Stimulated activated naive CD8-positive, alpha-beta T cell treated with anti-CD3 and anti-CD28 coated beads, Interleukin-15, amount 100 ng/mL, for 72 hours (primary cell): ENCODE results near the gene BEST2.
"Not testable (repeated sequence)": the region's sequence is repeated elsewhere in the genome, so short reads cannot be mapped to it uniquely, and the experiment has no call there.

ENCODE experiments used
- ATAC-seq: fragments of 150-1000 bp; cut with Tn5 transposase; 2 replicates; pipeline ENCODE4 v1.10.0; 2021; ENCODE audit warnings: mild to moderate bottlenecking, moderate library complexity
- DNase-seq, 2 donors: peaks; one replicate each; pipeline ENCODE4 v3.0.0; 2021 to 2022
- H3K27ac Mint-ChIP-seq, 2 donors: one replicate each; pipeline ENCODE4 v1.8.0; 2022; ENCODE audit warnings: mild to moderate bottlenecking in 2 of 2, mixed read lengths in 2 of 2, moderate library complexity in 2 of 2
- H3K27me3 Mint-ChIP-seq: one replicate; pipeline ENCODE4 v1.8.0; 2022; ENCODE audit warnings: mixed read lengths
- H3K4me1 Mint-ChIP-seq: one replicate; pipeline ENCODE4 v1.8.0; 2022; ENCODE audit warnings: mild to moderate bottlenecking, mixed read lengths
- H3K4me3 Mint-ChIP-seq, 2 donors: one replicate each; pipeline ENCODE4 v1.8.0; 2022; ENCODE audit warnings: mild to moderate bottlenecking in 2 of 2, mixed read lengths in 2 of 2, moderate library complexity in 1 of 2
- H3K9me3 Mint-ChIP-seq, 2 donors: one replicate each; pipeline ENCODE4 v1.8.0; 2022; ENCODE audit warnings: mixed read lengths in 2 of 2

Gene BEST2

GRCh38 chr19:12794196-12794941, 42.8 kb downstream of the BEST2 start:
- Mint-ChIP-seq H3K9me3 (no peaks in the 10 kb centered on the region), H3K27ac (peak overlapping the region; percentile 97 to 100), H3K27me3 (no peaks in the 10 kb centered on the region), H3K4me1 (peaks cover 29% of the 10 kb centered on the region), H3K4me3 (peak overlapping the region; percentile 90 to 91)
- DNase-seq (no peak), ATAC-seq (no peak)

- Mint-ChIP-seq H3K9me3 (no peaks in the 10 kb centered on the region), H3K4me1 (peaks cover 34% of the 10 kb centered on the region), H3K27ac (no peak overlapping the region), H3K4me3 (peak overlapping the region; percentile 90 to 91), H3K27me3 (no peaks in the 10 kb centered on the region)
- DNase-seq: no peak
- no peak for ATAC-seq
Observed at GRCh38 chr19:12794971-12795381, 43.4 kb downstream of the BEST2 start.

- DNase-seq (peak; percentile 70 to 74), ATAC-seq (no peak)
- H3K27me3 Mint-ChIP-seq: no peaks in the 10 kb centered on the region
- H3K27ac Mint-ChIP-seq: no peak overlapping the region
- peak overlapping the region; percentile 79 to 91 for H3K4me3 Mint-ChIP-seq
- H3K9me3 Mint-ChIP-seq: no peaks in the 10 kb centered on the region
- H3K4me1 Mint-ChIP-seq: peaks cover 47% of the 10 kb centered on the region
Observed at GRCh38 chr19:12796146-12797071, 44.8 kb downstream of the BEST2 start.

- ATAC-seq: no peak
- Mint-ChIP-seq H3K9me3 (no peaks in the 10 kb centered on the region), H3K27ac (peak overlapping the region in 1 of 2 donors; percentile 40), H3K4me1 (peaks cover 50% of the 10 kb centered on the region), H3K27me3 (no peaks in the 10 kb centered on the region), H3K4me3 (no peak overlapping the region)
- DNase-seq: no peak
Observed at GRCh38 chr19:12797141-12797587, 45.6 kb downstream of the BEST2 start.

GRCh38 chr19:12797607-12798006, 46.0 kb downstream of the BEST2 start:
- not testable (repeated sequence) for DNase-seq, H3K27ac Mint-ChIP-seq, H3K27me3 Mint-ChIP-seq, ATAC-seq, H3K9me3 Mint-ChIP-seq, H3K4me3 Mint-ChIP-seq
- H3K4me1 Mint-ChIP-seq: peaks cover 54% of the 10 kb centered on the region

- DNase-seq (no peak), ATAC-seq (no peak)
- H3K4me1 Mint-ChIP-seq: peaks cover 45% of the 10 kb centered on the region
- peak overlapping the region; percentile 29 to 87 for H3K4me3 Mint-ChIP-seq
- H3K27ac Mint-ChIP-seq: no peak overlapping the region
- no peaks in the 10 kb centered on the region for H3K9me3 Mint-ChIP-seq
- H3K27me3 Mint-ChIP-seq: no peaks in the 10 kb centered on the region
Observed at GRCh38 chr19:12799742-12800465, 48.3 kb downstream of the BEST2 start.

- ATAC-seq (no peak), DNase-seq (no peak)
- H3K4me1 Mint-ChIP-seq: peaks cover 44% of the 10 kb centered on the region
- H3K9me3 Mint-ChIP-seq: no peaks in the 10 kb centered on the region
- H3K4me3 Mint-ChIP-seq: peak overlapping the region; percentile 87 to 92
- H3K27me3 Mint-ChIP-seq: no peaks in the 10 kb centered on the region
- no peak overlapping the region for H3K27ac Mint-ChIP-seq
Observed at GRCh38 chr19:12800466-12800770, 48.8 kb downstream of the BEST2 start.

GRCh38 chr19:12800923-12801465, 49.4 kb downstream of the BEST2 start:
- H3K27ac Mint-ChIP-seq: peak overlapping the region; percentile 71 to 87
- DNase-seq (peak; percentile 41 to 44), ATAC-seq (peak; percentile 35)
- no peaks in the 10 kb centered on the region for H3K27me3 Mint-ChIP-seq
- no peaks in the 10 kb centered on the region for H3K9me3 Mint-ChIP-seq
- peak overlapping the region; percentile 87 to 92 for H3K4me3 Mint-ChIP-seq
- H3K4me1 Mint-ChIP-seq: peaks cover 42% of the 10 kb centered on the region

- ATAC-seq (peak; percentile 80), DNase-seq (peak; percentile 86 to 88)
- Mint-ChIP-seq H3K4me1 (peaks cover 42% of the 10 kb centered on the region), H3K27me3 (no peaks in the 10 kb centered on the region), H3K4me3 (peak within 1 kb of the TSS; percentile 87 to 92), H3K27ac (peak within 1 kb of the TSS; percentile 87 to 88), H3K9me3 (no peaks in the 10 kb centered on the region)
Observed at GRCh38 chr19:12801466-12802266, 50.1 kb downstream of the BEST2 start, which contains the start of the genes PRDX2 and THSD8. Gene PRDX2 (minus strand): TSS chr19:12801800. CDS start chr19:12801261, 539 bp downstream. Gene THSD8 (plus strand): TSS chr19:12802069. CDS start chr19:12802072, 3 bp downstream.

GRCh38 chr19:12802267-12803106, 50.9 kb downstream of the BEST2 start:
- Mint-ChIP-seq H3K4me1 (peaks cover 48% of the 10 kb centered on the region), H3K9me3 (no peaks in the 10 kb centered on the region), H3K27ac (peak overlapping the region; percentile 12 to 88), H3K27me3 (no peaks in the 10 kb centered on the region), H3K4me3 (peak overlapping the region; percentile 87 to 92)
- no peak for ATAC-seq
- no peak for DNase-seq

- ATAC-seq (no peak), DNase-seq (no peak)
- H3K9me3 Mint-ChIP-seq: no peaks in the 10 kb centered on the region
- H3K27ac Mint-ChIP-seq: no peak overlapping the region
- peaks cover 52% of the 10 kb centered on the region for H3K4me1 Mint-ChIP-seq
- no peak overlapping the region for H3K4me3 Mint-ChIP-seq
- no peaks in the 10 kb centered on the region for H3K27me3 Mint-ChIP-seq
Observed at GRCh38 chr19:12804051-12804450, 52.5 kb downstream of the BEST2 start.

- no peaks in the 10 kb centered on the region for H3K27me3 Mint-ChIP-seq
- peak; percentile 87 to 90 for DNase-seq
- no peaks in the 10 kb centered on the region for H3K9me3 Mint-ChIP-seq
- peaks cover 34% of the 10 kb centered on the region for H3K4me1 Mint-ChIP-seq
- H3K27ac Mint-ChIP-seq: peak within 1 kb of the TSS; percentile 94 to 96
- H3K4me3 Mint-ChIP-seq: peak within 1 kb of the TSS; percentile 89 to 99
- peak; percentile 90 for ATAC-seq
Observed at GRCh38 chr19:12806242-12807081, 54.9 kb downstream of the BEST2 start, which contains the start of gene RNASEH2A. Gene RNASEH2A (plus strand): TSS chr19:12806584. CDS start chr19:12806674, 90 bp downstream.
